IMR-90 (cell line): ENCODE data around the gene ACSL3. TPM values are rescaled to one million over a fixed set of nuclear protein-coding genes. Genes with fewer than 3 reads are reported as not detected.

Experiments used
- ATAC-seq: fragments of 200-7000 bp; cut with Tn5 transposase; 2 replicates; pipeline ENCODE4 v1.9.1; 2020; ENCODE audit warnings: low read depth, mild to moderate bottlenecking, moderate library complexity
- BruUV-seq: library from RNA; stranded (reverse); fragments of 400-500 nt; replicated peaks from 2 replicates; lab custom pipeline; 2021; lab: Mats Ljungman, UMichigan
- CTCF ChIA-PET: fragments of 300-600 bp; formaldehyde crosslinking; extraction: SDS; loops from one replicate; lab custom pipeline; 2021; ENCODE audit warnings: antibody characterized with exemption; lab: Yijun Ruan, JAX
- POLR2A ChIA-PET: fragments of 300-600 bp; sonication (Branson Sonifier 250); formaldehyde crosslinking; loops from one replicate; lab custom pipeline; 2022; ENCODE audit warnings: antibody characterized with exemption; ENCODE audit not compliant: unreplicated experiment; lab: Charles Lee
- DNase-seq: peaks from one replicate; pipeline ENCODE4 v3.0.0; 2013
- H2AFZ ChIP-seq: replicated peaks from 2 replicates; pipeline ENCODE3; 2013; ENCODE audit warnings: low read length, mild to moderate bottlenecking; ENCODE audit not compliant: poor library complexity
- H2AK5ac ChIP-seq: 2 replicates; pipeline ENCODE4 v1.6.1; 2013; ENCODE audit warnings: low read depth, low read length, inconsistent platforms
- H2AK9ac ChIP-seq: replicated peaks from 2 replicates; pipeline ENCODE3; 2013; ENCODE audit warnings: mild to moderate bottlenecking, low read depth, low read length, moderate library complexity; ENCODE audit not compliant: poor library complexity
- H2BK120ac ChIP-seq: 2 replicates; pipeline ENCODE4 v1.6.1; 2013; ENCODE audit warnings: low read depth, low read length, inconsistent platforms
- H2BK15ac ChIP-seq: 3 replicates; pipeline ENCODE4 v1.6.1; 2013; ENCODE audit warnings: low read depth, low read length, inconsistent platforms
- H2BK20ac ChIP-seq: 2 replicates; pipeline ENCODE4 v1.6.1; 2013; ENCODE audit warnings: low read depth, mild to moderate bottlenecking, inconsistent platforms, low read length, moderate library complexity
- H2BK5ac ChIP-seq: 2 replicates; pipeline ENCODE4 v1.6.1; 2013; ENCODE audit warnings: mild to moderate bottlenecking, low read depth, low read length, inconsistent platforms; ENCODE audit not compliant: poor library complexity, severe bottlenecking
- H3K14ac ChIP-seq: replicated peaks from 2 replicates; pipeline ENCODE4 v1.6.1; 2013; ENCODE audit warnings: low read depth, low read length, inconsistent platforms
- H3K18ac ChIP-seq: 2 replicates; pipeline ENCODE4 v1.6.1; 2013; ENCODE audit warnings: low read depth, low read length, control low read depth
- H3K23ac ChIP-seq: 2 replicates; pipeline ENCODE4 v1.6.1; 2013; ENCODE audit warnings: low read depth, low read length, inconsistent platforms
- H3K27ac ChIP-seq: 2 replicates; pipeline ENCODE4 v1.5.1; 2013; ENCODE audit warnings: mild to moderate bottlenecking, control low read depth, low read length; ENCODE audit not compliant: insufficient read depth
- H3K27me3 ChIP-seq: 2 replicates; pipeline ENCODE4 v1.6.1; 2013; ENCODE audit warnings: low read length; ENCODE audit not compliant: control insufficient read depth, insufficient read depth
- H3K36me3 ChIP-seq: 2 replicates; pipeline ENCODE4 v1.6.1; 2013; ENCODE audit warnings: low read length, mixed read lengths; ENCODE audit not compliant: control insufficient read depth, insufficient read depth
- H3K4ac ChIP-seq: 2 replicates; pipeline ENCODE4 v1.6.1; 2013; ENCODE audit warnings: low read depth, low read length, inconsistent platforms
- H3K4me1 ChIP-seq: 2 replicates; pipeline ENCODE4 v1.6.1; 2013; ENCODE audit warnings: low read length, mixed read lengths; ENCODE audit not compliant: control insufficient read depth, insufficient read depth
- H3K4me2 ChIP-seq: 2 replicates; pipeline ENCODE4 v1.6.1; 2013; ENCODE audit warnings: low read depth, mild to moderate bottlenecking, control low read depth, low read length, moderate library complexity
- H3K4me3 ChIP-seq: 2 replicates; pipeline ENCODE4 v1.5.1; 2013; ENCODE audit warnings: low read depth, mild to moderate bottlenecking, control low read depth, low read length, moderate library complexity; ENCODE audit not compliant: insufficient read depth
- H3K56ac ChIP-seq: 2 replicates; pipeline ENCODE4 v1.6.1; 2013; ENCODE audit warnings: low read length, inconsistent platforms; ENCODE audit not compliant: insufficient read depth; ENCODE audit errors: extremely low read depth
- H3K79me1 ChIP-seq, 2 experiments: 2 replicates each; pipeline ENCODE4 v1.6.1; 2013; ENCODE audit warnings: low read length in 2 of 2, inconsistent platforms in 1 of 2, low read depth in 1 of 2
- H3K9ac ChIP-seq: 2 replicates; pipeline ENCODE4 v1.6.1; 2013; ENCODE audit warnings: low read depth, low read length, control low read depth
- H3K9me1 ChIP-seq: 2 replicates; pipeline ENCODE4 v1.6.1; 2013; ENCODE audit warnings: low read length, inconsistent platforms; ENCODE audit not compliant: insufficient read depth
- H3K9me3 ChIP-seq: 2 replicates; pipeline ENCODE4 v1.6.1; 2013; ENCODE audit warnings: low read length; ENCODE audit not compliant: control insufficient read depth, insufficient read depth
- H4K20me1 ChIP-seq: 2 replicates; pipeline ENCODE4 v1.6.1; 2013; ENCODE audit warnings: low read length, inconsistent platforms; ENCODE audit not compliant: insufficient read depth
- H4K5ac ChIP-seq: 2 replicates; pipeline ENCODE4 v1.6.1; 2013; ENCODE audit warnings: mild to moderate bottlenecking, low read depth, low read length, control low read depth
- H4K8ac ChIP-seq, 2 experiments: 2 replicates each; pipeline ENCODE4 v1.6.1; 2013; ENCODE audit warnings: low read depth in 2 of 2, low read length in 2 of 2, control low read depth in 1 of 2, inconsistent platforms in 1 of 2
- H4K91ac ChIP-seq: 2 replicates; pipeline ENCODE4 v1.6.1; 2013; ENCODE audit warnings: low read depth, low read length, inconsistent platforms; ENCODE audit not compliant: insufficient read depth
- ELK1 ChIP-seq: fragments of 150-350 bp; IDR thresholded peaks from 2 replicates; pipeline ENCODE4 v1.6.1; 2016; ENCODE audit warnings: low read depth, mild to moderate bottlenecking, low read length, moderate library complexity, borderline replicate concordance
- dilution Hi-C: fragments of 300-500 bp; cut with HindIII; formaldehyde crosslinking; loops from one replicate; pipeline ENCODE4 v1.14.3; 2018; ENCODE audit warnings: low sequenced_read_pairs; ENCODE audit not compliant: unreplicated experiment
- in situ Hi-C: fragments of 300-500 bp; cut with MboI; formaldehyde crosslinking; loops from 3 replicates; pipeline ENCODE4 v1.14.3; 2019; ENCODE audit warnings: low sequenced_read_pairs, inconsistent platforms, mixed read lengths
- intact Hi-C: fragments of 100-400 bp; cut with micrococcal nuclease; formaldehyde crosslinking; loops from 2 replicates; pipeline ENCODE4 v1.10.0; 2022
- polyA plus RNA-seq, 3 experiments: library from polyadenylated mRNA; depleted of rRNA; stranded (reverse); fragments of >200 nt; gene quantifications; 2 replicates each; pipeline ENCODE4 v1.2.3, GENCODE V29; 2012; ENCODE audit warnings: low replicate concordance in 1 of 3
- total RNA-seq: library from RNA; depleted of rRNA; stranded (reverse); fragments of >200 nt; gene quantifications from 2 replicates; pipeline ENCODE4 v1.2.3, GENCODE V29; 2012

The ACSL3 gene
- total and polyA plus RNA-seq, 2 of the 4 experiments (the other 2 are of a cell fraction) = 31.0 to 84.2 TPM

- Histone ChIP-seq H3K14ac (no peak overlapping the region), H4K91ac (no peak overlapping the region), H4K8ac (no peak overlapping the region), H3K27ac (no peak overlapping the region), H3K4ac (no peak overlapping the region), H3K27me3 (no peaks in the 10 kb centered on the region), H3K4me2 (no peak overlapping the region), H3K9me3 (no peaks in the 10 kb centered on the region), H2BK15ac (no peak overlapping the region), H3K9me1 (no peaks in the 10 kb centered on the region), H2BK20ac (no peak overlapping the region), H3K18ac (no peak overlapping the region), H2BK120ac (no peak overlapping the region), H4K5ac (no peak overlapping the region), H2AFZ (no peak overlapping the region), H3K56ac (no peak overlapping the region), H3K4me1 (peaks cover 5% of the 10 kb centered on the region; the same call in 1 of the 2 replicates), H3K36me3 (no peaks in the 10 kb centered on the region), H3K79me1 (no peaks in the 10 kb centered on the region), H2AK5ac (no peak overlapping the region), H2BK5ac (no peak overlapping the region), H3K4me3 (no peak overlapping the region), H2AK9ac (no peak overlapping the region), H3K23ac (no peak overlapping the region), H4K20me1 (no peaks in the 10 kb centered on the region), H3K9ac (no peak overlapping the region)
- intact Hi-C loops (no loop called here), dilution Hi-C loops (no loop called here), in situ Hi-C loops (loop anchor here (10.0 kb wide), 2 partner anchors 626 to 816 kb away; partner anchors contain the start of gene SCG2)
- CTCF ChIA-PET = no interaction called here
- POLR2A ChIA-PET = no interaction called here
- TF ChIP-seq ELK1 = no peak
- no TSS peak for BruUV-seq
- DNase-seq (no peak), ATAC-seq (no peak)
Observed at GRCh38 chr2:222978850-222979249, 118.0 kb downstream of the ACSL3 start.
